SH-SY5Y (cell line): ENCODE measurements around the gene BOD1L2.

ENCODE experiments used
- GATA2 ChIP-seq: IDR thresholded peaks from 2 replicates; pipeline ENCODE4 v1.6.1; 2011; ENCODE audit warnings: mild to moderate bottlenecking, low read depth, low read length
- GATA3 ChIP-seq: IDR thresholded peaks from 2 replicates; pipeline ENCODE4 v1.6.1; 2011; ENCODE audit warnings: low read depth, mild to moderate bottlenecking, low read length, moderate library complexity

BOD1L2 gene

GRCh38 chr18:57185434-57185833 is 38.5 kb downstream of the BOD1L2 start:
- TF ChIP-seq GATA2, result no peak
- TF ChIP-seq GATA3, result no peak

GRCh38 chr18:57188851-57189557 is 42.1 kb downstream of the BOD1L2 start:
- no peak for TF ChIP-seq GATA2
- no peak for TF ChIP-seq GATA3

- no peak for TF ChIP-seq GATA3
- TF ChIP-seq GATA2, result no peak
Measured at GRCh38 chr18:57190026-57190425, 43.1 kb downstream of the BOD1L2 start.

- TF ChIP-seq GATA2, result no peak
- no peak for TF ChIP-seq GATA3
Measured at GRCh38 chr18:57194070-57194469, 47.2 kb downstream of the BOD1L2 start.

GRCh38 chr18:57194622-57195021 is 47.7 kb downstream of the BOD1L2 start:
- no peak for TF ChIP-seq GATA2
- TF ChIP-seq GATA3, result no peak

- no peak for TF ChIP-seq GATA2
Measured at GRCh38 chr18:57195341-57195740, 48.5 kb downstream of the BOD1L2 start.

- TF ChIP-seq GATA3 (no peak), GATA2 (no peak)
Measured at GRCh38 chr18:57197261-57197660, 50.4 kb downstream of the BOD1L2 start.

GRCh38 chr18:57198073-57198472 is 51.2 kb downstream of the BOD1L2 start:
- no peak for TF ChIP-seq GATA2
- TF ChIP-seq GATA3, result no peak
